HG03064 (cell line): Measurements from ENCODE around the gene ABCB6.

Source experiments
- ATAC-seq: cut with Tn5 transposase; IDR thresholded peaks from one replicate; pipeline ENCODE4 v1.9.1; 2021; ENCODE audit warnings: low read depth; ENCODE audit not compliant: unreplicated experiment

The ABCB6 gene

GRCh38 chr2:219245899-219246230 lies 27.1 kb upstream of the ABCB6 start:
- no peak for ATAC-seq

GRCh38 chr2:219245148-219245898 lies 26.6 kb upstream of the ABCB6 start, which contains the start of the genes GLB1L and STK16:
Gene GLB1L (minus strand): TSS chr2:219245444. CDS start chr2:219243573, 1,871 bp downstream.
Gene STK16 (plus strand): TSS chr2:219245479. CDS start chr2:219246000, 521 bp downstream.
- ATAC-seq, result peak; percentile 54

GRCh38 chr2:219244789-219245147 lies 26.0 kb upstream of the ABCB6 start:
- ATAC-seq, result no peak

- no peak for ATAC-seq
Measured at GRCh38 chr2:219243291-219243761, 24.6 kb upstream of the ABCB6 start.

GRCh38 chr2:219234331-219234730 lies 15.6 kb upstream of the ABCB6 start:
- no peak for ATAC-seq

- ATAC-seq, result no peak
Measured at GRCh38 chr2:219230059-219230540, 11.3 kb upstream of the ABCB6 start.

GRCh38 chr2:219229305-219230058 lies 10.7 kb upstream of the ABCB6 start, which contains the start of the genes ANKZF1 and ATG9A:
Gene ANKZF1 (plus strand): TSS chr2:219229806. CDS start chr2:219230258, 452 bp downstream.
Gene ATG9A (minus strand): TSS chr2:219229636. CDS start chr2:219228024, 1,612 bp downstream.
- peak; percentile 95 for ATAC-seq

GRCh38 chr2:219228911-219229304 lies 10.2 kb upstream of the ABCB6 start:
- ATAC-seq, result no peak

GRCh38 chr2:219228041-219228910 lies 9.5 kb upstream of the ABCB6 start:
- no peak for ATAC-seq

- no peak for ATAC-seq
Measured at GRCh38 chr2:219225350-219225749, 6.6 kb upstream of the ABCB6 start.

- ATAC-seq, result no peak
Measured at GRCh38 chr2:219223831-219224610, 5.3 kb upstream of the ABCB6 start.

- no peak for ATAC-seq
Measured at GRCh38 chr2:219221957-219222518, 3.3 kb upstream of the ABCB6 start.

- no peak for ATAC-seq
Measured at GRCh38 chr2:219220652-219221402, 2.1 kb upstream of the ABCB6 start.

GRCh38 chr2:219219784-219220532 lies 1.2 kb upstream of the ABCB6 start:
- ATAC-seq, result no peak

GRCh38 chr2:219218217-219218731 lies 484 bp downstream of the ABCB6 start:
- ATAC-seq, result peak; percentile 17

GRCh38 chr2:219216535-219216915 lies 2.2 kb downstream of the ABCB6 start:
- no peak for ATAC-seq

- no peak for ATAC-seq
Measured at GRCh38 chr2:219215871-219216534, 2.8 kb downstream of the ABCB6 start.
